Activated CD8-positive, alpha-beta T cell treated with anti-CD3 and anti-CD28 coated beads, Interleukin-2, amount 10 ng/mL, durations not matched to agents 7 days and 5 days (primary cell): Measurements from ENCODE around the gene ZNF418. TPM values are rescaled to one million over a fixed set of nuclear protein-coding genes. Genes with fewer than 3 reads are reported as not detected.
A peak's percentile ranks its signal among the peaks of the same experiment; 100 is the strongest.
"Not testable (repeated sequence)": the region's sequence is repeated elsewhere in the genome, so short reads cannot be mapped to it uniquely, and the experiment has no call there.

Source experiments
- ATAC-seq: fragments of 150-1000 bp; cut with Tn5 transposase; one replicate; pipeline ENCODE4 v1.10.0; 2021; ENCODE audit warnings: moderate library complexity
- CTCF ChIA-PET: fragments of 350-600 bp; sonication (Branson Sonifier 250); formaldehyde crosslinking; loops from one replicate; lab custom pipeline; 2021; ENCODE audit warnings: antibody characterized with exemption; lab: Charles Lee
- POLR2A ChIA-PET: fragments of 350-600 bp; sonication (Branson Sonifier 250); formaldehyde crosslinking; loops from one replicate; lab custom pipeline; 2021; ENCODE audit warnings: antibody characterized with exemption; lab: Charles Lee
- DNase-seq: peaks from one replicate; pipeline ENCODE4 v3.0.0-alpha.2; 2020
- H3K27ac Mint-ChIP-seq: one replicate; pipeline ENCODE4 v1.8.0; 2021; ENCODE audit warnings: mild to moderate bottlenecking, mixed read lengths
- H3K27me3 Mint-ChIP-seq: one replicate; pipeline ENCODE4 v1.8.0; 2021; ENCODE audit warnings: low read depth, mixed read lengths
- H3K36me3 Mint-ChIP-seq: one replicate; pipeline ENCODE4 v1.8.0; 2021; ENCODE audit warnings: low read depth, mixed read lengths
- H3K4me1 Mint-ChIP-seq: one replicate; pipeline ENCODE4 v1.8.0; 2021; ENCODE audit warnings: low read depth, mixed read lengths
- H3K4me3 Mint-ChIP-seq: one replicate; pipeline ENCODE4 v1.8.0; 2021; ENCODE audit warnings: mild to moderate bottlenecking, mixed read lengths
- H3K9me3 Mint-ChIP-seq: one replicate; pipeline ENCODE4 v1.8.0; 2022; ENCODE audit warnings: mixed read lengths; ENCODE audit not compliant: insufficient read depth
- total RNA-seq, 2 experiments: library from RNA; stranded (reverse); gene quantifications; one replicate each; pipeline ENCODE4 v1.2.3, GENCODE V29; 2021

The ZNF418 gene
- total RNA-seq, 2 experiments from 2014 or later, result 4.2 to 6.2 TPM

DNA sequence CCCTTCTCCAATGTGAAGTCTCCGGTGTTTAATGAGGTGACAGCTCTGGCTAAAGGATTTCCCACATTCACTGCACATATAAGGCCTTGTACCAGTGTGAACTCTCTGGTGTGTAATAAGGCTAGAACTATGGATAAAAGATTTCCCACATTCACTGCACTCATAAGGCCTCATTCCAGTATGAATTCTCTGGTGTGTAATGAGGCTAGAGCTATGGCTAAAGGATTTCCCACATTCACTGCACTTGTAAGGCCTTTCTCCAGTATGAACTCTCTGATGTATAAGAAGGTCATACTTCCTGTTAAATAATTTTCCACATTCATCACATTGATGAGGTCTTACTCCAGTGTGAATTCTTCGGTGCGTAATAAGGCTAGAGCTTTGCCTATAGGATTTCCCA is 6.4 kb upstream of the ZNF418 start:
- peaks cover 81% of the 10 kb centered on the region for H3K36me3 Mint-ChIP-seq
- no peak for DNase-seq
- ChIA-PET POLR2A (no interaction called here), CTCF (interaction anchor here (0.8 kb wide), 1 partner anchor 25 kb away, joined by 3 read pairs; no protein-coding TSS in a partner anchor)
- no peak for ATAC-seq
- no peaks in the 10 kb centered on the region for H3K27me3 Mint-ChIP-seq
- H3K27ac Mint-ChIP-seq, result no peak overlapping the region
- no peak overlapping the region for H3K4me3 Mint-ChIP-seq
- peaks cover 11% of the 10 kb centered on the region for H3K4me1 Mint-ChIP-seq
- H3K9me3 Mint-ChIP-seq, result peaks cover 40% of the 10 kb centered on the region

DNA sequence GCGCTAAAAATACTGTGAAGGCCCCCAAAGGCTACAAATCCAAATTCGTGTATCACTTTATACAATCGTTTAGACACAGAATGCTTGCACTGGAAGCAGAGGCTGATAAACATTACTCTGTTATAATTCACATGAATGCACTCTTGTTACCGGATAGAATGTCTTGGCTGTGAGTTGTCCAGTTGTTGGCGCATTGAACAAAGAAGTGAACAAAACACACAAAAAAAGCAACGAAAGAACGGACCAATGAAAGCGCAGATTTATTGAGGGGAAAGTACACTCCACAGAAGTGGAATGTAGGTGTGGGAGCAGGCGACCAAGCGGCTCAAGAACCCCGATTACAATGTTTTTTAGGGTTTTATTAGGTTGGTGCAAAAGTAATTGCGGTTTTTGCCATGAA is 529 bp upstream of the ZNF418 start:
- ATAC-seq (no peak), DNase-seq (no peak)
- H3K36me3 Mint-ChIP-seq, result peaks cover 67% of the 10 kb centered on the region
- ChIA-PET CTCF (interaction anchor here (1.2 kb wide), 1 partner anchor 16 kb away, joined by 3 read pairs; no protein-coding TSS in a partner anchor), POLR2A (interaction anchor here (0.5 to 1.6 kb wide), 3 partner anchors 10 to 358 kb away, joined by 3 to 4 read pairs (median 3); partner anchors contain the start of gene ZNF417)
- H3K4me3 Mint-ChIP-seq, result no peak overlapping the region
- H3K9me3 Mint-ChIP-seq, result peaks cover 39% of the 10 kb centered on the region
- no peak overlapping the region for H3K27ac Mint-ChIP-seq
- no peaks in the 10 kb centered on the region for H3K27me3 Mint-ChIP-seq
- peaks cover 11% of the 10 kb centered on the region for H3K4me1 Mint-ChIP-seq

DNA sequence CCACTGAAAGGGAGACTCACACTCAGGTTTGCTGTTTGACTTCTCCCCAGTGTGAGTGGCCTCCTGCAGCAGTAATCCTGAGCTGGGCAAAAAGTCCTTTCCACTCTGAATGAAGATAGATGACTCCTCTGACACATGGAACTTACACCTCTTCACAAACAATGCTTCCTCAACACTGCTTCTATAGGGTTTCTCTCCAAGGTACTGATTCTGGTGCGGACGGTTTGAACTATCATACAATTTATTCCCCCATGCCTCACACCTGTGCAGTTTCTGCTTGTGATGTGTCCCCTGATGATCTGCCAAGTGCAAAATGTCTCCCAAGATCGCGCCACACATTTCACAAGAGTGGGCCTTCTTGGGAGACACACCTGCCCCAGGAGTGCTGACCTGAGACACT is 7.6 kb downstream of the ZNF418 start:
- Mint-ChIP-seq H3K4me3 (no peak overlapping the region), H3K36me3 (peaks cover 60% of the 10 kb centered on the region), H3K9me3 (peaks cover 36% of the 10 kb centered on the region), H3K4me1 (no peaks in the 10 kb centered on the region), H3K27me3 (no peaks in the 10 kb centered on the region), H3K27ac (no peak overlapping the region)
- CTCF ChIA-PET, result no interaction called here
- ATAC-seq (no peak), DNase-seq (no peak)
- POLR2A ChIA-PET, result no interaction called here

DNA sequence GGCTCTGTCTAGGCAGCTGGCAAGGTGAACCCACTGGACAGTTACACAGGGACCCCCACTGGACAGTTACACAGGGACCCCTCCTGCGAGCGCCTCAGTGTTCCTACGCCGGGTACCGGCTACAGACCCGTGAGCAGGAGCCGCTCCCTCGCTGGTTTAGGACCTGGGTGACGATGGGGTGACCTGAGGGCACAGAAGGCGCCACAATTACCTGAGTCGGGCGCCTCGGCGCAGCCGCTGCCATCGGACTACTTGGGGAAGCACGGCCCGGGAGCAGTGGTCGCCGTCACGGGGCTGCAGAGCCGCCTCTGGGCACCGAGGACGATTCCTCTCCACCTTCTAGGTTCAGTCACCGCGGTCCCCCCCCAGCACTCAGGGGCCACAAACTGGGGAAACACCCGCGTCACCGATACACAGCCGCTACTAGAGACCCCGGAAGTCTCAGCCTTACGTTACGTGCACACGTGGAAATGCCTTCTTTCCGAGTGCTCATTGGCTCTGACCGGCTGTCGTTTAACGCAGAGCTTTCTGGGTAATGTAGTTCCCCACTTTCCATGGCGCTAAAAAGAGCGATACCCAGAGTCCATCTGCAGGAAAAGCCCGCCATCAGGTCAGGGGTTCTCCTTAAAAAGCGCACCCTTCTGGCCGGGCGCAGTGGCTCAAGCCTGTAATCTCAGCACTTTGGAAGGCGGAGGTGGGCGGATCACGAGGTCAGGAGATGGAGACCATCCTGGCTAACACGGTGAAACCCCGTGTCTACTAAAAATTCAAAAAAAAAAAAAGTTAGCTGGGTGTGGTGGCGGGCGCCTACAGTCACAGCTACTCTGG is 18.8 kb downstream of the ZNF418 start, which contains the start of gene ZNF417:
Gene ZNF417, minus strand, starts transcription at position 425 of the 828 bp plus-strand sequence. Its CDS starts 181 bp downstream, at position 244.
- H3K4me3 Mint-ChIP-seq, result peak within 1 kb of the TSS; percentile 91
- POLR2A ChIA-PET, result interaction anchor here (0.6 to 1.5 kb wide), 9 partner anchors 10 to 1512 kb away, joined by 3 to 4 read pairs (median 3); partner anchors contain the start of genes TRAPPC2B, ZNF329, ZNF418 and ZNF547

DNA sequence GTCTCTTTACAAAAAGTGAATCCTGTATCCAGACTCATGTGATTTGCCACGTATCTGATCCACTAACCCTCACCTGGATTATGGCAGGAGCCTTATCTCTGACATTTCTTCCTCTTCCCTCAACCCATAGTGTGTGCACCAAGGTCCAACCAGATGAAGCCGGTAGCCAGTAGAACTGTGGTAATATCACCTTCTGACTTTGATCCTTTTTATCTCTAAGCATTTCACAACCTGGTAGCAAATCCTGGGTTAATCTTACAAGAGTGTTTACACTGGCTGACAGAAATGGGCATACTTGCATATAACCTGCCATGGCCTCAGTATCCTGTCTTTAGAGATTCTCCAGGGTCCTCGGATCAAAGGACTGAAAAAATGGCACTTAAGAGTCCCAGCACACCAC is 20.7 kb downstream of the ZNF418 start:
- DNase-seq (no peak), ATAC-seq (no peak)
- peaks cover 72% of the 10 kb centered on the region for H3K36me3 Mint-ChIP-seq
- ChIA-PET POLR2A (no interaction called here), CTCF (interaction anchor here (1.2 kb wide), 1 partner anchor 11 kb away, joined by 3 read pairs; no protein-coding TSS in a partner anchor)
- H3K4me3 Mint-ChIP-seq, result peak overlapping the region; percentile 39
- H3K27me3 Mint-ChIP-seq, result no peaks in the 10 kb centered on the region
- peaks cover 20% of the 10 kb centered on the region for H3K4me1 Mint-ChIP-seq
- H3K27ac Mint-ChIP-seq, result no peak overlapping the region
- H3K9me3 Mint-ChIP-seq, result peaks cover 17% of the 10 kb centered on the region

More for the DNA sequence above, 18.8 kb downstream of the ZNF418 start, which contains the start of gene ZNF417:
- peak; percentile 99 for ATAC-seq
- Mint-ChIP-seq H3K27ac (peak within 1 kb of the TSS; percentile 99), H3K36me3 (peaks cover 67% of the 10 kb centered on the region), H3K4me1 (peaks cover 20% of the 10 kb centered on the region), H3K9me3 (peaks cover 22% of the 10 kb centered on the region)
- CTCF ChIA-PET, result interaction anchor here (0.8 to 1.4 kb wide), 3 partner anchors 9 to 122 kb away, joined by 3 to 4 read pairs (median 3); no protein-coding TSS in a partner anchor
- H3K27me3 Mint-ChIP-seq, result not testable (repeated sequence)
- peak; percentile 92 for DNase-seq

DNA sequence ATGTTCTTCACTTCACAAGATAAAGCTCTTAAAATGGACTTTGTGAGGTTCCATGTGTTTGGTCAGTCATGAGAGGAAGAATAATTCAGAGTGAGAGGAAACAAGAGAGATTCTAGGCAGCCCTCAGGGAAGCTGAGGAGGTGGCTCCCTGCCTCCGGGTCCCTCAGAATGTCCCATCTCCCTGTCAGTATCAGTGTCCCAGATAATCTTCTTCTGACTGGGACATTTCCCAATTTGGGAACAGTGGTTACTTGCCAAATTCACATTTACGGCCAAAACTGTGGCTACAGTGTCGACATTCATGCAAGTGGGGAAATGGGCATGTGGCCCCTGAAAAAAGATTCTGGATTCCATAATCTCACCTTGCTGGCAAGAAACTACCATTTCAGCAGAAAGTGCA is 27.8 kb downstream of the ZNF418 start:
- peaks cover 71% of the 10 kb centered on the region for H3K36me3 Mint-ChIP-seq
- DNase-seq (no peak), ATAC-seq (no peak)
- H3K4me1 Mint-ChIP-seq, result peaks cover 3% of the 10 kb centered on the region
- POLR2A ChIA-PET, result interaction anchor here (1.1 kb wide), 1 partner anchor 9 kb away, joined by 4 read pairs; the partner anchor contains the start of gene ZNF417
- CTCF ChIA-PET, result interaction anchor here (1.1 kb wide), 1 partner anchor 10 kb away, joined by 4 read pairs; the partner anchor contains the start of gene ZNF417
- H3K4me3 Mint-ChIP-seq, result no peak overlapping the region
- H3K9me3 Mint-ChIP-seq, result peaks cover 16% of the 10 kb centered on the region
- H3K27me3 Mint-ChIP-seq, result no peaks in the 10 kb centered on the region
- no peak overlapping the region for H3K27ac Mint-ChIP-seq

DNA sequence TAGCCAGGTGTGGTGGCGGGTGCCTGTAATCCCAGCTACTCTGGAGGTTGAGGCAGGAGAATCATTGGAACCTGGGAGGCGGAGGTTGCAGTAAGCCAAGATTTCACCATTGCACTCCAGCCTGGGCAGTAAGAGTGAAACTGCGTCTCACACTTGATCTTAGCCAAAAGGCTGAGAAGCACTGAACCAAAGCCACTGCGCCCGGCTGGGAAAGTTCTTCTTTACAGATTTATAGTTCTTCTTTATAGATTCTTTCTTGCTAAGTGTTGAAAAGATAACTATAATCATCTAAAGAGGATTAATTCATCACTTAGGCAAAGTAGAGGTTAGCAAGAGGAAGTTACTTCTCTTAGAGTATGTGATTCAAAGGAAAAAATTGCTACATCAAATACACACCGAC is 29.9 kb downstream of the ZNF418 start:
- peaks cover 57% of the 10 kb centered on the region for H3K36me3 Mint-ChIP-seq
- POLR2A ChIA-PET, result no interaction called here

DNA sequence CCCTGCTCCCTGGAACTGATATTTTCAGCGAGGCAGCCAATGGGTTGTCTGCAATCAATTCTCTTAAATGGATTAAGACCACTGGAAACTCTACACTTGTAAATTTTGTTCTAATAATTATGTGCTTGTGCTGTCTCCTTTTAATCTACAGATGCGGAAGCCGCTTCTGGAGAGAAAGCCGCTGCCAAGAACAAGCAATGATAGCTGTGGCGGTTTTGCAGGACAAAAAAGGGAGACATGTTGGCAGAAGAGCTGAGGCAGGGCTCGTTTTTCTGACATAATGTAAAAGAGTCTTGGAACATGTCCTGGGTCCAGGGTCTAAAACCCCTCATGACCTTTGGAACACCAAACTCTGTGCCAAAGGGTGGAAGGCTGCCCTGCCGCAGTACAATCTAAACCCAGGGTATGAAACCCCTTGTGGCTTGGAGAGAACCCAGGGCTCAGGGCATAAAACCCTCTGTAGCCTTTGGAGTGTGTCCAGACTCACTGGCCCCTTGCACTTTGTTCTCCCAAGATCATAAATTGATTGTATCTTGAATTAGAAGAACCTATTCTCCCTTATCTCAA is 31.5 kb downstream of the ZNF418 start:
- Mint-ChIP-seq H3K4me3 (no peak overlapping the region), H3K9me3 (peaks cover 21% of the 10 kb centered on the region), H3K27ac (no peak overlapping the region), H3K27me3 (no peaks in the 10 kb centered on the region), H3K36me3 (peaks cover 46% of the 10 kb centered on the region), H3K4me1 (peaks cover 3% of the 10 kb centered on the region)
- ChIA-PET POLR2A (no interaction called here), CTCF (interaction anchor here (0.9 to 1.0 kb wide), 2 partner anchors 12 to 17 kb away, joined by 3 read pairs; no protein-coding TSS in a partner anchor)
- no peak for DNase-seq
- no peak for ATAC-seq

More for the DNA sequence above, 29.9 kb downstream of the ZNF418 start:
- no peaks in the 10 kb centered on the region for H3K27me3 Mint-ChIP-seq
- H3K9me3 Mint-ChIP-seq, result peaks cover 22% of the 10 kb centered on the region
- no peak overlapping the region for H3K4me3 Mint-ChIP-seq
- CTCF ChIA-PET, result no interaction called here
- no peak for DNase-seq
- no peak for ATAC-seq
- peaks cover 3% of the 10 kb centered on the region for H3K4me1 Mint-ChIP-seq
- no peak overlapping the region for H3K27ac Mint-ChIP-seq

DNA sequence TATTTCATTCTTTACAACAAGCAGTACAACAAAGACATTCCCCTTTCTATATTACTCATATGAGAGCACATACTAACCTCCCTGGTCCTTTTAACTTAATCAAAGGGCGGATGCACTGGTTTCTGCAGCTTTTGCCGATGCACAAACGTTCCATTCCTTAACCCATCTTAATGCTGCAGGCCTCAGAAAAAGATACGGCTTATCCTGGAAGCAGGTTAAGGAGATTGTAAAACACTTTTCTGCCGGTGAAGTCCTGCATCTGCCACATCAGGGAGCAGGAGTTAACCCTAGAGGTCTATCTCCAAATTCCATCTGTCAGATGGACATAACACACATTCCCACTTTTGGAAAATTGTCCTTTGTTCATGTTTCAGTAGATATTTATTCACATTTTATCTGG is 34.9 kb downstream of the ZNF418 start:
- Mint-ChIP-seq H3K27ac (no peak overlapping the region), H3K27me3 (no peaks in the 10 kb centered on the region), H3K4me3 (no peak overlapping the region), H3K9me3 (peaks cover 14% of the 10 kb centered on the region), H3K4me1 (peaks cover 3% of the 10 kb centered on the region), H3K36me3 (peaks cover 23% of the 10 kb centered on the region)
- ATAC-seq (no peak), DNase-seq (no peak)
- CTCF ChIA-PET, result no interaction called here
- POLR2A ChIA-PET, result no interaction called here

DNA sequence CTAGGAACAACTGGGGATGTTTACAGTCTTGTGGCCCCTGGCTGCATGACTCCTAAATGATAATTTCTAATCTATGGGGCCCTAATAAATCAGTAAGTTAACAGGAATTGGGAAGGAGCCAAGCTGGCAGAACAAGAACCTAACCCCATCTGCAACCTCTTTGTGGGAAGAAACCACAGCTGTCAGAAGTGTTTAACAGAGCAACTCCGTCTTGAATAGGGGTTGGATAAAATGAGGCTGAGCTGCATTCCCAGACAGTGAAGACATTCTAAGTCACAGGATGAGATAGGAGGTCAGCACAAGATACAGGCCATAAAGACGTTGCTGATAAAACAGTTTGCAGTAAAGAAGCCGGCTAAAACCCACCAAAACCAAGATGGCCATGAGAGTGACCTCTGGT is 44.5 kb downstream of the ZNF418 start:
- Mint-ChIP-seq H3K9me3 (peaks cover 18% of the 10 kb centered on the region), H3K4me1 (peaks cover 23% of the 10 kb centered on the region), H3K36me3 (peaks cover 43% of the 10 kb centered on the region)
- H3K27me3 Mint-ChIP-seq, ATAC-seq, POLR2A ChIA-PET, H3K4me3 Mint-ChIP-seq, DNase-seq, CTCF ChIA-PET, H3K27ac Mint-ChIP-seq: not testable (repeated sequence)

DNA sequence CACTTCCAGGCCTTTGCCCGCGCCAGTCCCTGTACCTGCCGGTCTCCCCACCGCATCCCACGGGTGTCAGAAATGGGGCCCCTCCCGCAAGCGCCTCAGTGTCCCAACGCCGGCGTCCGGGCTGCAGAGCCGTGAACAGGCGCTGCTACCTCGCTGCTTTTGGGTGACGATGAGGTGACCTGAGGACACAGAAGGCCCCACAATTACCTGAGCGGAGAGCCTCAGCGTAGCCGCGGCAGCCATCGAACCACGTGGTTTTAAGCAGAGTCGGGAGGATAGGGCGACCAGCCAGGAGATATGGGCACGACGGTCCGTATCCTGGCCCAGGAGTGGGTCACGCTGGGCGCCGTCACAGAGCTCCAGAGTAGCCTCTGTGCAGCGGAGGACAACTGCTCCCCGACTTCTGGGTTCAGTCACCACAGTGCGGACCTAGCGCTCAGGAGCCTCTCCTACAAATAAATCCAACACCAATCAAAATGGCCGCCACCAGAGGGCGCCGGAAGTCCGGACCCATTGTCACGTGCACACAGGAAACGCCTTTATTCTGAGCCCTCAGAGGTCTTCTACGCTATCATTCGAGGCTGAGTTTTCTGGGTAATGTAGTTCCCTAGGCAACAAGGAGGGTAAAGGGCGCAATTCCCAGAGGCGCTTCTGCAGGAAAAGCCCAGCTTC is 46.5 kb downstream of the ZNF418 start, which contains the start of gene ZNF814:
Gene ZNF814, minus strand, starts transcription at position 478 of the 672 bp plus-strand sequence. Its CDS starts 235 bp downstream, at position 243.
- DNase-seq (peak; percentile 91), ATAC-seq (peak; percentile 94)
- peak within 1 kb of the TSS; percentile 91 for H3K27ac Mint-ChIP-seq
- ChIA-PET CTCF (no interaction called here), POLR2A (interaction anchor here (0.6 to 1.9 kb wide), 4 partner anchors 28 to 89 kb away, joined by 3 to 5 read pairs (median 3); partner anchors contain the start of genes ZNF417 and ZNF552)
- peaks cover 25% of the 10 kb centered on the region for H3K4me1 Mint-ChIP-seq
- H3K4me3 Mint-ChIP-seq, result peak within 1 kb of the TSS; percentile 96
- H3K9me3 Mint-ChIP-seq, result peaks cover 15% of the 10 kb centered on the region
- H3K36me3 Mint-ChIP-seq, result peaks cover 58% of the 10 kb centered on the region
- no peaks in the 10 kb centered on the region for H3K27me3 Mint-ChIP-seq
